Keratinocyte (primary cell): ENCODE measurements around the gene RGS8.

Source experiments
- EZH2 ChIP-seq: IDR thresholded peaks from one replicate; pipeline ENCODE4 v1.6.1; 2012; ENCODE audit warnings: inconsistent platforms, mild to moderate bottlenecking, low read length, moderate library complexity
- TF ChIP-seq, protein P1 (sequence below), 3 experiments: IDR thresholded peaks in 1 of 3; conservative IDR thresholded peaks in 1 of 3; optimal IDR thresholded peaks in 1 of 3; 2 replicates in 2 of 3; 3 replicates in 1 of 3; pipeline versions ENCODE3 to v1.5.1; 2011; ENCODE audit warnings: low read length in 3 of 3, mild to moderate bottlenecking in 3 of 3, moderate library complexity in 2 of 3, control low read depth in 1 of 3, inconsistent platforms in 1 of 3; ENCODE audit not compliant: insufficient read depth in 2 of 3; ENCODE audit errors: extremely low read depth in 1 of 3

DNA sequence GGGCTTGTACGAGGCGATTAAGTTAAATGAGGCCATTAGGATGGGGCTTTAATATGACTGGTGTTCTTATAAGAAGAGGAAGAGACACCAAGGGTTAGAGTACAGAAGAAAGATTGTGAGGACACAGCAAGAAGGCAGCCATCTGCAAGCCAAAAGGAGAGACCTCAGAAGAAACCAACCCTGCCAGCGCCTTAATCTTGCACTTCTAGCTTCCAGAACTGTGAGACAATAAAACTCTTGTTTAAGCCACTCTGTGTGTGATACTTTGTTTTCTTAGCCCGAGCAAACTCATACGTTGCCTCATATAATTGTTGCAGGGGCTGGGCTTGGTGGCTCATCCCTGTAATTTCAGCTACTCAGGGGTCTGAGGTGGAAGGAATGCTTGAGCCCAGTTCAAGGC lies 46.6 kb downstream of the RGS8 start:
- TF ChIP-seq, protein P1, sequence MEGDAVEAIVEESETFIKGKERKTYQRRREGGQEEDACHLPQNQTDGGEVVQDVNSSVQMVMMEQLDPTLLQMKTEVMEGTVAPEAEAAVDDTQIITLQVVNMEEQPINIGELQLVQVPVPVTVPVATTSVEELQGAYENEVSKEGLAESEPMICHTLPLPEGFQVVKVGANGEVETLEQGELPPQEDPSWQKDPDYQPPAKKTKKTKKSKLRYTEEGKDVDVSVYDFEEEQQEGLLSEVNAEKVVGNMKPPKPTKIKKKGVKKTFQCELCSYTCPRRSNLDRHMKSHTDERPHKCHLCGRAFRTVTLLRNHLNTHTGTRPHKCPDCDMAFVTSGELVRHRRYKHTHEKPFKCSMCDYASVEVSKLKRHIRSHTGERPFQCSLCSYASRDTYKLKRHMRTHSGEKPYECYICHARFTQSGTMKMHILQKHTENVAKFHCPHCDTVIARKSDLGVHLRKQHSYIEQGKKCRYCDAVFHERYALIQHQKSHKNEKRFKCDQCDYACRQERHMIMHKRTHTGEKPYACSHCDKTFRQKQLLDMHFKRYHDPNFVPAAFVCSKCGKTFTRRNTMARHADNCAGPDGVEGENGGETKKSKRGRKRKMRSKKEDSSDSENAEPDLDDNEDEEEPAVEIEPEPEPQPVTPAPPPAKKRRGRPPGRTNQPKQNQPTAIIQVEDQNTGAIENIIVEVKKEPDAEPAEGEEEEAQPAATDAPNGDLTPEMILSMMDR (optimal IDR thresholded peaks at IDR 0.05 in 1 of 3, IDR thresholded peaks at IDR 0.05 in 1 of 3, conservative IDR thresholded peaks at IDR 0.05 in 1 of 3; ENCODE audit: extremely low read depth in 1 of 3, insufficient read depth in 2 of 3, low read length in 3 of 3): no peak
- no peak for TF ChIP-seq EZH2
